Ishikawa (cell line): ENCODE measurements around the gene KRTAP10-8.

Source experiments
- CEBPB ChIP-seq: IDR thresholded peaks from 2 replicates; pipeline ENCODE4 v1.6.1; 2012
- CREB1 ChIP-seq: IDR thresholded peaks from 2 replicates; pipeline ENCODE4 v1.6.1; 2012; ENCODE audit warnings: low read depth
- EP300 ChIP-seq: IDR thresholded peaks from 2 replicates; pipeline ENCODE4 v1.6.1; 2012; ENCODE audit warnings: borderline replicate concordance
- FOXM1 ChIP-seq: IDR thresholded peaks from 2 replicates; pipeline ENCODE4 v1.6.1; 2012; ENCODE audit warnings: low read depth, borderline replicate concordance
- MAX ChIP-seq: IDR thresholded peaks from 2 replicates; pipeline ENCODE4 v1.6.1; 2012
- NFIC ChIP-seq: IDR thresholded peaks from 2 replicates; pipeline ENCODE4 v1.6.1; 2012
- RAD21 ChIP-seq: IDR thresholded peaks from 2 replicates; pipeline ENCODE4 v1.6.1; 2012; ENCODE audit warnings: low read depth
- REST ChIP-seq: IDR thresholded peaks from 2 replicates; pipeline ENCODE4 v1.6.1; 2012; ENCODE audit warnings: low read depth, mild to moderate bottlenecking
- TAF1 ChIP-seq: IDR thresholded peaks from 2 replicates; pipeline ENCODE4 v1.6.1; 2012; ENCODE audit warnings: low read depth, mild to moderate bottlenecking
- ZBTB7A ChIP-seq: IDR thresholded peaks from 2 replicates; pipeline ENCODE4 v1.6.1; 2012; ENCODE audit warnings: low read depth
- TF ChIP-seq, protein P1 (sequence below): IDR thresholded peaks from 2 replicates; pipeline ENCODE4 v1.6.1; 2012

DNA sequence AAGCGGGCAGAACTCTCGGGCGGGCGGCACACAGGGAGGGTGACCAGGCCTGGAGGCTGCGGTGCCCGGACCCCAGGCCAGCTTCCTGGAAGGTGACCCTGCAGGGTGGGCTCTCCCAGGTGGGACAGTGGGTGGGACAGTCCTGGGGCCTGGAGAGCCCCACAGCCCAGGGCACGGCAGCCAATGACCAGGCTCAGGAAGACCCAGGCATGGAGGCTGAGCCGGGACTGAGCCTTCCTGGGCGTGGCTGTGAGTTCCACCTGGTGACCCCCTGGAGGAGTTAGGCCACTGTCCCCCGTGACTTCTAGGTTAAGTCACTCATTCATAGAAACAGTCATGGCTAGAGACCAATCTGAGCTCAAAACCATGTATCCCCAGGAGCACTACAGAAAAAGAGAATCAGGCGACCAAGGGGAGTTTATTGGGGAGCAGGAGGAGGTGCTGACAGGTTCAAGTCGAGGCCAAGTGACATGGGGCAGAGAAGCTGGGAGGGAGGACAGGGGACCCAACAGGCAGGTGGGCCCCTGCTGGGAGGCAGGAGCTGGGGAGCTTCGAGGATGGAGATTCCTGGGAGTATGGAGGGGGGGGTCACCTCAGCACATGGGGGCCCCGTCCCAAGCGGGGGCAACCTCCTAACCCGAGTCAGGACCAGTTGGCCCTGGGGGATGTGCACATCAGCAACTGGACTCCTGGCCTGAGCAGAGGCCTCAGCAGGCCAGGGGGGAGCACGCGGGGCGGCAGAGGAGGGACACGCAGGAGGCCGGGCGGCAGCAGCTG lies 32.6 kb upstream of the KRTAP10-8 start:
- TF ChIP-seq MAX (no peak; the same call in 1 of the 2 replicates), REST (no peak), ZBTB7A (no peak), RAD21 (no peak), FOXM1 (no peak), CEBPB (no peak), EP300 (no peak), TAF1 (no peak), CREB1 (no peak), NFIC (no peak)
- TF ChIP-seq, protein P1, sequence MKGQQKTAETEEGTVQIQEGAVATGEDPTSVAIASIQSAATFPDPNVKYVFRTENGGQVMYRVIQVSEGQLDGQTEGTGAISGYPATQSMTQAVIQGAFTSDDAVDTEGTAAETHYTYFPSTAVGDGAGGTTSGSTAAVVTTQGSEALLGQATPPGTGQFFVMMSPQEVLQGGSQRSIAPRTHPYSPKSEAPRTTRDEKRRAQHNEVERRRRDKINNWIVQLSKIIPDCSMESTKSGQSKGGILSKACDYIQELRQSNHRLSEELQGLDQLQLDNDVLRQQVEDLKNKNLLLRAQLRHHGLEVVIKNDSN, result no peak
